SU-DHL-6 (cell line): ENCODE data around the gene THEMIS.
"Not testable (repeated sequence)": the region's sequence is repeated elsewhere in the genome, so short reads cannot be mapped to it uniquely, and the experiment has no call there.

Experiments
- EZH2phosphoT487 ChIP-seq: fragments of 200-600 bp; sonication (generic), shearing (Covaris generic); conservative IDR thresholded peaks from 2 replicates; pipeline ENCODE4 v1.6.1; 2018; ENCODE audit warnings: mild to moderate bottlenecking, antibody characterized with exemption, low read length, moderate library complexity, mixed read lengths
- TF ChIP-seq, protein P1 (sequence below): fragments of 200-600 bp; sonication (generic); IDR thresholded peaks from one replicate; pipeline ENCODE4 v1.5.1; 2017; ENCODE audit warnings: antibody characterized with exemption, mild to moderate bottlenecking, low read length, moderate library complexity; ENCODE audit not compliant: insufficient read depth, poor library complexity, severe bottlenecking

DNA sequence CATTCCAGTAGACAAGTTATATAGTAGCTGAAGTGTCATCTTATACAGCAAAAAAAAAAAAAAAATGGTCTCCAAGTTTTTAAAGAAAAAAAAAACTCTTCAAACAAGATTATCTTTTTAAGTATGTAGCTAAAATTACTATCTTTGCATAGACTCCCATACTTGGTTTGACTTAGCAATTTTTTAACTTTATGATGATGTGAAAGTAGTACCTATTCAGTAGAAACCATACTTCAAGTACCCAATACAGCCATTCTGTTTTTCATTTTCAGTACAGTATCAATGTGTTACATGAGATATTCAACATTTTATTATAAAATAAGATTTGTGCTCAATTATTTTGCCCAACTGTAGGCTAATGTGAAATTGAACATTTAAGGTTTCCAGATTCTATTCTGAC is 18.9 kb downstream of the THEMIS start:
- TF ChIP-seq, protein P1, sequence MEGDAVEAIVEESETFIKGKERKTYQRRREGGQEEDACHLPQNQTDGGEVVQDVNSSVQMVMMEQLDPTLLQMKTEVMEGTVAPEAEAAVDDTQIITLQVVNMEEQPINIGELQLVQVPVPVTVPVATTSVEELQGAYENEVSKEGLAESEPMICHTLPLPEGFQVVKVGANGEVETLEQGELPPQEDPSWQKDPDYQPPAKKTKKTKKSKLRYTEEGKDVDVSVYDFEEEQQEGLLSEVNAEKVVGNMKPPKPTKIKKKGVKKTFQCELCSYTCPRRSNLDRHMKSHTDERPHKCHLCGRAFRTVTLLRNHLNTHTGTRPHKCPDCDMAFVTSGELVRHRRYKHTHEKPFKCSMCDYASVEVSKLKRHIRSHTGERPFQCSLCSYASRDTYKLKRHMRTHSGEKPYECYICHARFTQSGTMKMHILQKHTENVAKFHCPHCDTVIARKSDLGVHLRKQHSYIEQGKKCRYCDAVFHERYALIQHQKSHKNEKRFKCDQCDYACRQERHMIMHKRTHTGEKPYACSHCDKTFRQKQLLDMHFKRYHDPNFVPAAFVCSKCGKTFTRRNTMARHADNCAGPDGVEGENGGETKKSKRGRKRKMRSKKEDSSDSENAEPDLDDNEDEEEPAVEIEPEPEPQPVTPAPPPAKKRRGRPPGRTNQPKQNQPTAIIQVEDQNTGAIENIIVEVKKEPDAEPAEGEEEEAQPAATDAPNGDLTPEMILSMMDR: not testable (repeated sequence)
- TF ChIP-seq EZH2phosphoT487: not testable (repeated sequence)
